Measurements from ENCODE around the gene EPS15.
"Not testable (repeated sequence)": the region's sequence is repeated elsewhere in the genome, so short reads cannot be mapped to it uniquely, and the experiment has no call there.

The EPS15 gene

GRCh38 chr1:51516649-51517158 lies 2.4 kb downstream of the EPS15 start:
- H3K27me3 ChIP-seq (ENCODE audit: insufficient read depth, low read length), result no peaks in the 10 kb centered on the region
- peak overlapping the region; percentile 84 for H3K4me3 ChIP-seq (ENCODE audit: low read length)
- no peak overlapping the region for H2AFZ ChIP-seq (ENCODE audit: low read depth, low read length)
- H3K4me1 ChIP-seq (ENCODE audit: insufficient read depth, low read length), result peaks cover 17% of the 10 kb centered on the region
- no peaks in the 10 kb centered on the region for H3K36me3 ChIP-seq (ENCODE audit: insufficient read depth, low read length)
- no peaks in the 10 kb centered on the region for H3K9me3 ChIP-seq (ENCODE audit: low read length)

- H3K27me3 ChIP-seq (ENCODE audit: insufficient read depth, low read length), result no peaks in the 10 kb centered on the region
- H3K36me3 ChIP-seq (ENCODE audit: insufficient read depth, low read length), result no peaks in the 10 kb centered on the region
- no peaks in the 10 kb centered on the region for H3K9me3 ChIP-seq (ENCODE audit: low read length)
- peaks cover 17% of the 10 kb centered on the region for H3K4me1 ChIP-seq (ENCODE audit: insufficient read depth, low read length)
- H3K4me3 ChIP-seq (ENCODE audit: low read length), result no peak overlapping the region
- H2AFZ ChIP-seq (ENCODE audit: low read depth, low read length), result no peak overlapping the region
These were observed 3.0 kb downstream of the EPS15 start for GRCh38 chr1:51515982-51516648.

GRCh38 chr1:51515312-51515960 lies 3.6 kb downstream of the EPS15 start:
- Histone ChIP-seq H3K9me3 (ENCODE audit: low read length) (no peaks in the 10 kb centered on the region), H3K4me1 (ENCODE audit: insufficient read depth, low read length) (peaks cover 17% of the 10 kb centered on the region), H2AFZ (ENCODE audit: low read depth, low read length) (no peak overlapping the region), H3K27me3 (ENCODE audit: insufficient read depth, low read length) (no peaks in the 10 kb centered on the region), H3K36me3 (ENCODE audit: insufficient read depth, low read length) (no peaks in the 10 kb centered on the region), H3K4me3 (ENCODE audit: low read length) (no peak overlapping the region)

GRCh38 chr1:51514733-51515132 lies 4.3 kb downstream of the EPS15 start:
- H3K4me3 ChIP-seq (ENCODE audit: low read length), result no peak overlapping the region
- H3K4me1 ChIP-seq (ENCODE audit: insufficient read depth, low read length), result peaks cover 17% of the 10 kb centered on the region
- no peak overlapping the region for H2AFZ ChIP-seq (ENCODE audit: low read depth, low read length)
- no peaks in the 10 kb centered on the region for H3K36me3 ChIP-seq (ENCODE audit: insufficient read depth, low read length)
- no peaks in the 10 kb centered on the region for H3K9me3 ChIP-seq (ENCODE audit: low read length)
- H3K27me3 ChIP-seq (ENCODE audit: insufficient read depth, low read length), result no peaks in the 10 kb centered on the region

- no peaks in the 10 kb centered on the region for H3K27me3 ChIP-seq (ENCODE audit: insufficient read depth, low read length)
- peaks cover 13% of the 10 kb centered on the region for H3K4me1 ChIP-seq (ENCODE audit: insufficient read depth, low read length)
- no peaks in the 10 kb centered on the region for H3K36me3 ChIP-seq (ENCODE audit: insufficient read depth, low read length)
- no peak overlapping the region for H3K4me3 ChIP-seq (ENCODE audit: low read length)
- no peaks in the 10 kb centered on the region for H3K9me3 ChIP-seq (ENCODE audit: low read length)
- no peak overlapping the region for H2AFZ ChIP-seq (ENCODE audit: low read depth, low read length)
These were observed 6.5 kb downstream of the EPS15 start for GRCh38 chr1:51512606-51513005.

GRCh38 chr1:51512120-51512519 lies 6.9 kb downstream of the EPS15 start:
- no peaks in the 10 kb centered on the region for H3K36me3 ChIP-seq (ENCODE audit: insufficient read depth, low read length)
- peaks cover 10% of the 10 kb centered on the region for H3K4me1 ChIP-seq (ENCODE audit: insufficient read depth, low read length)
- H3K9me3 ChIP-seq (ENCODE audit: low read length), result no peaks in the 10 kb centered on the region
- H3K27me3 ChIP-seq (ENCODE audit: insufficient read depth, low read length), result no peaks in the 10 kb centered on the region
- H3K4me3 ChIP-seq (ENCODE audit: low read length), result no peak overlapping the region
- no peak overlapping the region for H2AFZ ChIP-seq (ENCODE audit: low read depth, low read length)

GRCh38 chr1:51509773-51510172 lies 9.3 kb downstream of the EPS15 start:
- Histone ChIP-seq H3K27me3 (ENCODE audit: insufficient read depth, low read length) (no peaks in the 10 kb centered on the region), H3K9me3 (ENCODE audit: low read length) (no peaks in the 10 kb centered on the region), H3K36me3 (ENCODE audit: insufficient read depth, low read length) (no peaks in the 10 kb centered on the region), H3K4me1 (ENCODE audit: insufficient read depth, low read length) (no peaks in the 10 kb centered on the region), H3K4me3 (ENCODE audit: low read length) (no peak overlapping the region), H2AFZ (ENCODE audit: low read depth, low read length) (no peak overlapping the region)

GRCh38 chr1:51506537-51506936 lies 12.5 kb downstream of the EPS15 start:
- no peaks in the 10 kb centered on the region for H3K27me3 ChIP-seq (ENCODE audit: insufficient read depth, low read length)
- no peak overlapping the region for H2AFZ ChIP-seq (ENCODE audit: low read depth, low read length)
- no peaks in the 10 kb centered on the region for H3K4me1 ChIP-seq (ENCODE audit: insufficient read depth, low read length)
- peaks cover 5% of the 10 kb centered on the region for H3K36me3 ChIP-seq (ENCODE audit: insufficient read depth, low read length)
- peaks cover 3% of the 10 kb centered on the region for H3K9me3 ChIP-seq (ENCODE audit: low read length)
- H3K4me3 ChIP-seq (ENCODE audit: low read length), result no peak overlapping the region

GRCh38 chr1:51504806-51505525 lies 14.1 kb downstream of the EPS15 start:
- Histone ChIP-seq H3K4me3 (ENCODE audit: low read length) (no peak overlapping the region), H3K4me1 (ENCODE audit: insufficient read depth, low read length) (no peaks in the 10 kb centered on the region), H3K9me3 (ENCODE audit: low read length) (peaks cover 5% of the 10 kb centered on the region), H3K27me3 (ENCODE audit: insufficient read depth, low read length) (no peaks in the 10 kb centered on the region), H3K36me3 (ENCODE audit: insufficient read depth, low read length) (peaks cover 5% of the 10 kb centered on the region), H2AFZ (ENCODE audit: low read depth, low read length) (no peak overlapping the region)

- H3K4me1 ChIP-seq (ENCODE audit: insufficient read depth, low read length); H3K4me3 ChIP-seq (ENCODE audit: low read length); H3K27me3 ChIP-seq (ENCODE audit: insufficient read depth, low read length); H3K9me3 ChIP-seq (ENCODE audit: low read length); H3K36me3 ChIP-seq (ENCODE audit: insufficient read depth, low read length); H2AFZ ChIP-seq (ENCODE audit: low read depth, low read length): not testable (repeated sequence)
These were observed 17.8 kb downstream of the EPS15 start for GRCh38 chr1:51501218-51501630.

- Histone ChIP-seq H3K9me3 (ENCODE audit: low read length) (peaks cover 5% of the 10 kb centered on the region), H3K4me1 (ENCODE audit: insufficient read depth, low read length) (no peaks in the 10 kb centered on the region), H3K36me3 (ENCODE audit: insufficient read depth, low read length) (peaks cover 5% of the 10 kb centered on the region), H3K4me3 (ENCODE audit: low read length) (no peak overlapping the region), H3K27me3 (ENCODE audit: insufficient read depth, low read length) (no peaks in the 10 kb centered on the region), H2AFZ (ENCODE audit: low read depth, low read length) (no peak overlapping the region)
These were observed 19.4 kb downstream of the EPS15 start for GRCh38 chr1:51499694-51500093.

GRCh38 chr1:51498924-51499323 lies 20.1 kb downstream of the EPS15 start:
- Histone ChIP-seq H3K9me3 (ENCODE audit: low read length) (peaks cover 2% of the 10 kb centered on the region), H3K4me1 (ENCODE audit: insufficient read depth, low read length) (peaks cover 4% of the 10 kb centered on the region), H3K36me3 (ENCODE audit: insufficient read depth, low read length) (peaks cover 5% of the 10 kb centered on the region), H3K27me3 (ENCODE audit: insufficient read depth, low read length) (no peaks in the 10 kb centered on the region), H3K4me3 (ENCODE audit: low read length) (no peak overlapping the region), H2AFZ (ENCODE audit: low read depth, low read length) (no peak overlapping the region)

- H3K9me3 ChIP-seq (ENCODE audit: low read length), result peaks cover 2% of the 10 kb centered on the region
- H2AFZ ChIP-seq (ENCODE audit: low read depth, low read length), result no peak overlapping the region
- H3K4me1 ChIP-seq (ENCODE audit: insufficient read depth, low read length), result peaks cover 4% of the 10 kb centered on the region
- H3K36me3 ChIP-seq (ENCODE audit: insufficient read depth, low read length), result no peaks in the 10 kb centered on the region
- H3K27me3 ChIP-seq (ENCODE audit: insufficient read depth, low read length), result no peaks in the 10 kb centered on the region
- no peak overlapping the region for H3K4me3 ChIP-seq (ENCODE audit: low read length)
These were observed 21.7 kb downstream of the EPS15 start for GRCh38 chr1:51497340-51497739.

Data from neuron (in vitro differentiated cells).